ENCODE results near the gene UGT3A1.
"Not testable (repeated sequence)": the region's sequence is repeated elsewhere in the genome, so short reads cannot be mapped to it uniquely, and the experiment has no call there.

UGT3A1 gene

DNA sequence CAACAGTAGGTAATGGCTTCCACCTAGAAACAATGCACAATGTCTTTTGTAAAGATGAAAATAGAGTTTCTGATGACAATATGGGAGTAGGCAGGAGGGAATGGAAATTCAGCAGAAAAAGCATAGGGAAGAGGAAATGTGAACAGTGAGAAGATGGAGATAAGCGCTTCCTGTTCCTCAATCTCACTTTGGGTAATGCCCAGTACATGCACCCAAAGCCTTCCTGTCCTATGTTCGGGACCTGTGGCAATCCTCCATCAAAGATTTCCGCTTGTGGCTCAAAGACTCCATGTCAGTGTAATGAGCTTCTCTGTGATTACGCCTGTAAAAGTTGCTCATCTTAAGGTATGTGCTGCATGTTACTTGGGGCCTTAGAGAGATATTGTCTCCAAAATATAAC lies 2.7 kb downstream of the UGT3A1 start:
- Histone ChIP-seq H3K27ac (ENCODE audit: low read depth, low read length, severe bottlenecking) (no peak overlapping the region), H3K4me1 (ENCODE audit: control insufficient read depth, insufficient read depth, low read length, poor library complexity, severe bottlenecking) (no peaks in the 10 kb centered on the region), H3K9me3 (ENCODE audit: control insufficient read depth, low read length) (no peaks in the 10 kb centered on the region), H3K4me3 (ENCODE audit: extremely low read depth, insufficient read depth, low read length, poor library complexity, severe bottlenecking) (no peak overlapping the region), H3K36me3 (ENCODE audit: control insufficient read depth, insufficient read depth, low read length) (no peaks in the 10 kb centered on the region)
- 88 to 96% methylated on average over 3 of the region's 4 CpGs for WGBS, 2 experiments (ENCODE audit: insufficient coverage in 2 of 2)

DNA sequence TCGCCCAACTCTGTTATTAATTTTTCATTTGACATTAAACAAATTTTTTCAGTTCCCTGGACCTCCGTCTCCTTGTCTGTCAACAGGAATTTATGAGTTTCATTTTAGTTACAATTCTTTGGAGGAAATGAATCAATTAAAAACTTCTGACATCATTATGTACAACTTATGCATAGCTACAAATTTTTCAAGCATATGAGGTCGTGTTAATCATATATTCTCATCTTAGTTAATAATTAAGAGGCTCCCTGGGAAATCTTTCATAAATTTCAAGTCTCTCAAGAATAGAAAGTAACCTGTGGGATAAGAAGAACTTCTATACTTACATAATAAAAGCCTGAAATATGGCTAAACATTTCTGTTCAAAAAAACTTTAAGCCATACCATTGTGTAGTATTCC lies 3.4 kb downstream of the UGT3A1 start:
- H3K4me3 ChIP-seq (ENCODE audit: extremely low read depth, insufficient read depth, low read length, poor library complexity, severe bottlenecking): no peak overlapping the region

DNA sequence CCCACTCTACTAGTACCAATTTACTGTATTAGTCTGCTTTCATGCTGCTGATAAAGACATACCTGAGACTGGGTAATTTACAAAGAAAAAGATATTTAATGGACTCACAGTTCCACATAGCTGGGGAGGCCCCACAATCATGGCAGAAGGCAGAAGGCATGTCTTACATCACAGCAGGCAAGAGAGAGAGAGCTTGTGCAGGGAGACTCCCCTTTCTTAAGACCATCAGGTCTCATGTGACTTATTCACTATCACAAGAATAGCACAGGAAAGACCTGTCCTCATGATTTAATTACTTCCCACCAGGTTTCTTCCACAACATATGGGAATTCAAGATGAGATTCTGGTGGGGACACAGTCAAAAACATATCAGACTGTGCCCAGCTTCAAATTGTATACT lies 11.5 kb downstream of the UGT3A1 start:
- Histone ChIP-seq H3K36me3 (ENCODE audit: control insufficient read depth, insufficient read depth, low read length) (no peaks in the 10 kb centered on the region), H3K4me1 (ENCODE audit: control insufficient read depth, insufficient read depth, low read length, poor library complexity, severe bottlenecking) (no peaks in the 10 kb centered on the region), H3K9me3 (ENCODE audit: control insufficient read depth, low read length) (peaks cover 15% of the 10 kb centered on the region), H3K4me3 (ENCODE audit: extremely low read depth, insufficient read depth, low read length, poor library complexity, severe bottlenecking) (no peak overlapping the region), H3K27ac (ENCODE audit: low read depth, low read length, severe bottlenecking) (no peak overlapping the region)

More for the DNA sequence above, 3.4 kb downstream of the UGT3A1 start:
- H3K4me1 ChIP-seq (ENCODE audit: control insufficient read depth, insufficient read depth, low read length, poor library complexity, severe bottlenecking): no peaks in the 10 kb centered on the region
- H3K9me3 ChIP-seq (ENCODE audit: control insufficient read depth, low read length): no peaks in the 10 kb centered on the region
- no peak overlapping the region for H3K27ac ChIP-seq (ENCODE audit: low read depth, low read length, severe bottlenecking)
- no peaks in the 10 kb centered on the region for H3K36me3 ChIP-seq (ENCODE audit: control insufficient read depth, insufficient read depth, low read length)
- 40% methylated on average over 1 of the region's 3 CpGs; no CpG with 5 or more reads in 1 of the 2 experiments for WGBS, 2 experiments (ENCODE audit: insufficient coverage in 2 of 2)

- 90 to 91% methylated on average over 1 of the region's 3 CpGs for WGBS, 2 experiments (ENCODE audit: insufficient coverage in 2 of 2)
Measured at GRCh38 chr5:35976859-35977258, 14.3 kb downstream of the UGT3A1 start.

GRCh38 chr5:35974570-35974969 lies 16.6 kb downstream of the UGT3A1 start:
- Histone ChIP-seq H3K27ac (ENCODE audit: low read depth, low read length, severe bottlenecking) (no peak overlapping the region), H3K36me3 (ENCODE audit: control insufficient read depth, insufficient read depth, low read length) (no peaks in the 10 kb centered on the region), H3K4me1 (ENCODE audit: control insufficient read depth, insufficient read depth, low read length, poor library complexity, severe bottlenecking) (no peaks in the 10 kb centered on the region), H3K4me3 (ENCODE audit: extremely low read depth, insufficient read depth, low read length, poor library complexity, severe bottlenecking) (no peak overlapping the region), H3K9me3 (ENCODE audit: control insufficient read depth, low read length) (no peaks in the 10 kb centered on the region)
- WGBS, 2 experiments (ENCODE audit: insufficient coverage in 2 of 2): 67 to 82% methylated on average over 1 of the region's 4 CpGs

More at GRCh38 chr5:35976859-35977258, 14.3 kb downstream of the UGT3A1 start:
- not testable (repeated sequence) for H3K9me3 ChIP-seq (ENCODE audit: control insufficient read depth, low read length); H3K4me1 ChIP-seq (ENCODE audit: control insufficient read depth, insufficient read depth, low read length, poor library complexity, severe bottlenecking); H3K4me3 ChIP-seq (ENCODE audit: extremely low read depth, insufficient read depth, low read length, poor library complexity, severe bottlenecking); H3K27ac ChIP-seq (ENCODE audit: low read depth, low read length, severe bottlenecking); H3K36me3 ChIP-seq (ENCODE audit: control insufficient read depth, insufficient read depth, low read length)

DNA sequence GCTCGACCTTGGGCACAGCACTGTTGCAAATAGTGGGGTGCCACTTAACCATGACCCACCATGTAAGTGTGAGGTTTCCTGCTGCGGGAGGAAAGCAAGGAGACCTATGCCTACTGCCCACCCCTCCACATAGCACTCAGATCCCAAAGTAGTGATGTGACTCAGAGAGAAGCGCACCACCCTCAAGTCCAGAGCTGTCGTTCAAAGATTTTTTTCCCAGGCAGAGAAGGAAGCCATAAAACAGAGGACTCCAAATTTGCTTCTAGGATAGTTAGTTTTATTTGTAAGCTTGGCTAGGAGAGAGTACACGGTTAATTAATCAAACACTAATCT lies 19.3 kb downstream of the UGT3A1 start:
- no peaks in the 10 kb centered on the region for H3K36me3 ChIP-seq (ENCODE audit: control insufficient read depth, insufficient read depth, low read length)
- H3K4me3 ChIP-seq (ENCODE audit: extremely low read depth, insufficient read depth, low read length, poor library complexity, severe bottlenecking): no peak overlapping the region
- H3K9me3 ChIP-seq (ENCODE audit: control insufficient read depth, low read length): no peaks in the 10 kb centered on the region
- H3K4me1 ChIP-seq (ENCODE audit: control insufficient read depth, insufficient read depth, low read length, poor library complexity, severe bottlenecking): no peaks in the 10 kb centered on the region
- WGBS, 2 experiments (ENCODE audit: insufficient coverage in 2 of 2): 94% methylated on average over 4 of the region's 5 CpGs; no CpG with 5 or more reads in 1 of the 2 experiments
- no peak overlapping the region for H3K27ac ChIP-seq (ENCODE audit: low read depth, low read length, severe bottlenecking)

- Histone ChIP-seq H3K9me3 (ENCODE audit: control insufficient read depth, low read length) (no peaks in the 10 kb centered on the region), H3K36me3 (ENCODE audit: control insufficient read depth, insufficient read depth, low read length) (no peaks in the 10 kb centered on the region), H3K4me1 (ENCODE audit: control insufficient read depth, insufficient read depth, low read length, poor library complexity, severe bottlenecking) (no peaks in the 10 kb centered on the region), H3K4me3 (ENCODE audit: extremely low read depth, insufficient read depth, low read length, poor library complexity, severe bottlenecking) (no peak overlapping the region), H3K27ac (ENCODE audit: low read depth, low read length, severe bottlenecking) (peak overlapping the region; percentile 29)
- WGBS, 2 experiments (ENCODE audit: insufficient coverage in 2 of 2): 100% methylated on average over 1 to 2 of the region's 4 CpGs
Measured at GRCh38 chr5:35971186-35971877, 19.9 kb downstream of the UGT3A1 start.

DNA sequence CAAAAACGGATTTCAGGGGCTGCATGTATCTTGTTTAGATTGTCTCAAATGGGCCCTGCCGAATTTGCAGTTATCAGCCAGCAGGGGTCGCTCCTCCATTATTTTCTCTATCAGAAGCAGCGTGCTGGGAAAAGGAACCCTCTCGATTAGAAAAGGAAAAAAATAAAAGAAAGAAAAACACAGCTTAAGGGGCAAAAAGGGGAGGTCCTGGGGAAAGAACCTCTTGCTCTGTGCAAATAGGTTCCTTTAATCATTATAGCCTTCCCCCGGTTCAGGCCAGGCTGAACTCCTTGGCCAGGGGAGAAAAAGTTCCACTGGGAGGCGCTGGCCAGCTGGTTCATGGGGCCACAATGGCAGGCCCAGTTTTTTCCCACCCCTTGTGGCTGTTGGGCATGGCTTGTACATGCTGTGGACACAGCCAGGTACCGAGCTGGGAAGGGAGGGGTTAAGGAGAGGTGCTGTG lies 27.8 kb downstream of the UGT3A1 start:
- no peaks in the 10 kb centered on the region for H3K36me3 ChIP-seq (ENCODE audit: control insufficient read depth, insufficient read depth, low read length)
- no peak overlapping the region for H3K27ac ChIP-seq (ENCODE audit: low read depth, low read length, severe bottlenecking)
- WGBS, 2 experiments (ENCODE audit: insufficient coverage in 2 of 2): 68 to 75% methylated on average over 2 to 3 of the region's 8 CpGs
- no peak overlapping the region for H3K4me3 ChIP-seq (ENCODE audit: extremely low read depth, insufficient read depth, low read length, poor library complexity, severe bottlenecking)
- H3K9me3 ChIP-seq (ENCODE audit: control insufficient read depth, low read length): peaks cover 5% of the 10 kb centered on the region
- no peaks in the 10 kb centered on the region for H3K4me1 ChIP-seq (ENCODE audit: control insufficient read depth, insufficient read depth, low read length, poor library complexity, severe bottlenecking)

- peaks cover 5% of the 10 kb centered on the region for H3K9me3 ChIP-seq (ENCODE audit: control insufficient read depth, low read length)
- no peaks in the 10 kb centered on the region for H3K36me3 ChIP-seq (ENCODE audit: control insufficient read depth, insufficient read depth, low read length)
- no peaks in the 10 kb centered on the region for H3K4me1 ChIP-seq (ENCODE audit: control insufficient read depth, insufficient read depth, low read length, poor library complexity, severe bottlenecking)
- H3K4me3 ChIP-seq (ENCODE audit: extremely low read depth, insufficient read depth, low read length, poor library complexity, severe bottlenecking): no peak overlapping the region
- H3K27ac ChIP-seq (ENCODE audit: low read depth, low read length, severe bottlenecking): no peak overlapping the region
- 46 to 61% methylated on average over 4 to 5 of the region's 7 CpGs for WGBS, 2 experiments (ENCODE audit: insufficient coverage in 2 of 2)
Measured at GRCh38 chr5:35960328-35960727, 30.9 kb downstream of the UGT3A1 start.

DNA sequence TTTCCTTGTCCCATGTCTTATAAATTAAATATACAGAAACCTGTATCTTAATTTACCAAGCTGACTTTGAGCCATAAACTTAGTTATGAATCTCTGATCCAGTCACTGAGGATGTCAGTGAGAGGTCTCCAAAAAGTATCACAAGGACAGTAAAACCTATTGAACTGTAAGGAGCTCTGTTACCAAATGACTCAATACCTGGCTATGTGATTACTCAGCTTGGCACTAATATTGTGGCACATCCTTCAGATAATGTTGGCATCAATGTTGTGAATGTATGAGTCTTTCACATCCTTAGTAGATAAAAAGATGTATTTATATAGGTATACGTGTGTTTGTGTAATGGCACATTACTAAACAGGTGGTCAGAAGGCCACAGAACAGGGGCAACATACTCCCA lies 34.8 kb downstream of the UGT3A1 start:
- WGBS, 2 experiments (ENCODE audit: insufficient coverage in 2 of 2): 100% methylated on average over 1 of the region's 1 CpG; no CpG with 5 or more reads in 1 of the 2 experiments
- H3K9me3 ChIP-seq (ENCODE audit: control insufficient read depth, low read length): no peaks in the 10 kb centered on the region
- no peaks in the 10 kb centered on the region for H3K4me1 ChIP-seq (ENCODE audit: control insufficient read depth, insufficient read depth, low read length, poor library complexity, severe bottlenecking)

GRCh38 chr5:35954175-35954574 lies 37.0 kb downstream of the UGT3A1 start:
- no peaks in the 10 kb centered on the region for H3K36me3 ChIP-seq (ENCODE audit: control insufficient read depth, insufficient read depth, low read length)
- H3K4me3 ChIP-seq (ENCODE audit: extremely low read depth, insufficient read depth, low read length, poor library complexity, severe bottlenecking): no peak overlapping the region
- 78 to 81% methylated on average over 7 to 9 of the region's 9 CpGs for WGBS, 2 experiments (ENCODE audit: insufficient coverage in 2 of 2)
- H3K4me1 ChIP-seq (ENCODE audit: control insufficient read depth, insufficient read depth, low read length, poor library complexity, severe bottlenecking): no peaks in the 10 kb centered on the region
- no peaks in the 10 kb centered on the region for H3K9me3 ChIP-seq (ENCODE audit: control insufficient read depth, low read length)
- H3K27ac ChIP-seq (ENCODE audit: low read depth, low read length, severe bottlenecking): no peak overlapping the region

More for the DNA sequence above, 34.8 kb downstream of the UGT3A1 start:
- no peaks in the 10 kb centered on the region for H3K36me3 ChIP-seq (ENCODE audit: control insufficient read depth, insufficient read depth, low read length)
- H3K4me3 ChIP-seq (ENCODE audit: extremely low read depth, insufficient read depth, low read length, poor library complexity, severe bottlenecking): no peak overlapping the region
- no peak overlapping the region for H3K27ac ChIP-seq (ENCODE audit: low read depth, low read length, severe bottlenecking)

All from mesodermal cell (in vitro differentiated cells).